BLaER1 treated with 17β-estradiol and CSF1 and Interleukin-3, amounts not matched to agents 10 nM and 100 nM (cell line): Measurements from ENCODE around the gene BCL11A.
A peak's percentile ranks its signal among the peaks of the same experiment; 100 is the strongest.

ENCODE experiments used
- H3K27ac ChIP-seq, 11 experiments: shearing (Covaris generic); formaldehyde crosslinking; 2 replicates each; pipeline ENCODE4 v1.8.1; 2022
- H3K27me3 ChIP-seq, 11 experiments: shearing (Covaris generic); formaldehyde crosslinking; 2 replicates each; pipeline ENCODE4 v1.8.1; 2022
- H3K36me3 ChIP-seq, 11 experiments: shearing (Covaris generic); formaldehyde crosslinking; 2 replicates each; pipeline ENCODE4 v1.8.1; 2022
- H3K4me1 ChIP-seq, 10 experiments: shearing (Covaris generic); formaldehyde crosslinking; 2 replicates each; pipeline ENCODE4 v1.8.1; 2022
- H3K4me2 ChIP-seq, 11 experiments: shearing (Covaris generic); formaldehyde crosslinking; 2 replicates each; pipeline ENCODE4 v1.8.1; 2022
- H3K4me3 ChIP-seq, 10 experiments: shearing (Covaris generic); formaldehyde crosslinking; 2 replicates each; pipeline ENCODE4 v1.8.1; 2022
- H3K9ac ChIP-seq, 11 experiments: shearing (Covaris generic); formaldehyde crosslinking; 2 replicates each; pipeline ENCODE4 v1.8.1; 2022
- H3K9me3 ChIP-seq, 11 experiments: shearing (Covaris generic); formaldehyde crosslinking; replicated peaks in 1 of 11; 2 replicates each; pipeline ENCODE4 v1.8.1; 2022
- H4K20me1 ChIP-seq, 11 experiments: shearing (Covaris generic); formaldehyde crosslinking; 2 replicates each; pipeline ENCODE4 v1.8.1; 2022
- Cebpa-rat ChIP-seq, 11 experiments: shearing (Covaris generic); IDR thresholded peaks; 2 replicates each; pipeline ENCODE4 v1.8.1; 2022

BCL11A gene

DNA sequence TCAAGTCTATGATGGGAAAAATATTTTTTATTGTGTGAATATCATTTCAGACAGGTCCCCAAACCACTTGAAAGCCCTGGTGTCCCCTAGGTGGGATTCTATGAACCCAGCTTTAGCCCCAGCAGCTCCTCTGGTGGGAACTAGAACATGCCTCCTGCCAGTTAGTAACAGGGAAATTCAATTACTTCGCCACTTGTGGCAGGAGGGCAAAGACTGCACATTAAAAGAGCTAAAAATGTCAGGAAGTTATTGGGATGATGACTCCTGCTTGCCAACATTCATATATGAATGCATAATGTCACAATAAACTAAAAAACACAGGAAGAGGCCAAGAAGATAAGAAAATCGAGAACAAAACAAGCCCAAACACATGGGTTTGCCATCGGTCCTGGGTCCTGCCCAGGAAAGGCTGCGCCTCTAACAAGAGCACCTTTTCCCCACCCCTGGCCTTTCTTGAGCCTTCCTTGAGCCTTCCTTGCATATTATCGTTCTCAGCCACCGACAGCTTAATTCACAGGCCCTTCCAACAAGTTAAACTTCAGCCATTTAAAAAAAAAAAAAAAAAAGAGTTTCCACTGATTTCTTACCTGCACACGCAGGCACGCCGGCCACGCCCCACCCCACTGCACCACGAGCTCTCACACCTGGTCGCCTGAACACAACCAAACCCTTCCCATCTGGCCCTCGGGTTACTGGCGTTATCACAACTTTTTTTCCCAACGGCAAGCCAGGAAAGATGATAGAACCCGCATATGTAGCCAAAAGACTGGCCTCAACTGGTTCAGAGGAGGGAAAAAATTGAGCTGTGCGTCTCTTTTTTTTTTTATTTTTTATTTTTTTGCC, 23.4 kb downstream of the BCL11A start:
- peak overlapping the region; percentile 68 to 84 (median 71) for H3K4me2 ChIP-seq
- H3K27ac ChIP-seq, result peak overlapping the region in 9 of 11 experiments; percentile 7 to 66 (median 50); a peak in 15 of 22 replicates
- no peaks in the 10 kb centered on the region for H3K9me3 ChIP-seq
- peak overlapping the region in 7 of 11 experiments; percentile 6 to 36 (median 33); a peak in 6 of 22 replicates for H3K9ac ChIP-seq
- H3K4me3 ChIP-seq, result 0 out of 20 replicates have a peak overlapping the region, but pooled peaks of 1 of the 10 experiments have one; percentile 8
- H3K27me3 ChIP-seq, result no peaks in the 10 kb centered on the region
- H4K20me1 ChIP-seq, result peaks cover 0 to 96% (median 47%) of the 10 kb centered on the region in 11 experiments; a peak in 16 of 22 replicates
- peaks cover 0 to 73% (median 41%) of the 10 kb centered on the region in 11 experiments; a peak in 15 of 22 replicates for H3K36me3 ChIP-seq
- peaks cover 74 to 100% (median 99%) of the 10 kb centered on the region in 10 experiments for H3K4me1 ChIP-seq
- no peak for TF ChIP-seq Cebpa-rat (IDR thresholded peaks at IDR 0.05)

DNA sequence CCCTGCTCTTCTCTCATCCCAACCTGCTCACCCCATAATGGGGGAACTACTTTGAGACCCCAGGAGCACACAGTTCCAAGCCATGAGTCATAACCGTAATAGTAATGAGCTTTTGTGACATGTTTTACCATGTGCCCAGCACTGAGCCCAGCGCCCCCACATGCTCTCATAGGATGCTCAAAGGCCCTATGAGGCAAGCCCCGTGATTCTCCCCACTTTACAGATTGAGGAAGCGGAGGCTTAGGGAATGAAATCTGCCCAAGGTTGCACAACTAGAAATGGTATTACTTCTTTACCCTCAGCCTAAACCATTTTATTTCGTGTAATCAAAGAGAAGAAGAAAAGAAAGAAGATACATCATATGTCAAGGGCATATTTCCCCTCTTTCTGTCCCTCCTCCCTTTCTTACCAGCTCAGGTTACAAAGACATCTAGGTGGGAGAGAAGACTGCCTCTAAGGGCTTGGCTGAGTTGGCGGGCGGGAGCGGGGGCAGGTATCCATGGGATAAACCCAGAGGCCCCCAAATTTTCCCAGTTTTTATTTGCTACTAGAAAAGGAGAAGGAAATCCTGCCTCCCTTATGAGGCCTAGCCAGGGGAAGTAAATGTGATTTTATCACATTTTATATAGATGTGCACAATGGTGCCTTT, 24.2 kb downstream of the BCL11A start:
- Histone ChIP-seq H3K27ac (peak overlapping the region in 9 of 11 experiments; percentile 7 to 66 (median 55); a peak in 18 of 22 replicates), H3K9ac (peak overlapping the region in 1 of 11 experiments; percentile 28; a peak in 2 of 22 replicates), H4K20me1 (peaks cover 0 to 94% (median 48%) of the 10 kb centered on the region in 11 experiments; a peak in 16 of 22 replicates), H3K9me3 (no peaks in the 10 kb centered on the region), H3K4me1 (peaks cover 66 to 100% (median 92%) of the 10 kb centered on the region in 10 experiments), H3K4me2 (peak overlapping the region; percentile 68 to 84 (median 71)), H3K4me3 (no peak overlapping the region), H3K36me3 (peaks cover 0 to 77% (median 43%) of the 10 kb centered on the region in 11 experiments; a peak in 15 of 22 replicates), H3K27me3 (no peaks in the 10 kb centered on the region)
- TF ChIP-seq Cebpa-rat (IDR thresholded peaks at IDR 0.05), result no peak; a peak in 1 of 22 replicates

DNA sequence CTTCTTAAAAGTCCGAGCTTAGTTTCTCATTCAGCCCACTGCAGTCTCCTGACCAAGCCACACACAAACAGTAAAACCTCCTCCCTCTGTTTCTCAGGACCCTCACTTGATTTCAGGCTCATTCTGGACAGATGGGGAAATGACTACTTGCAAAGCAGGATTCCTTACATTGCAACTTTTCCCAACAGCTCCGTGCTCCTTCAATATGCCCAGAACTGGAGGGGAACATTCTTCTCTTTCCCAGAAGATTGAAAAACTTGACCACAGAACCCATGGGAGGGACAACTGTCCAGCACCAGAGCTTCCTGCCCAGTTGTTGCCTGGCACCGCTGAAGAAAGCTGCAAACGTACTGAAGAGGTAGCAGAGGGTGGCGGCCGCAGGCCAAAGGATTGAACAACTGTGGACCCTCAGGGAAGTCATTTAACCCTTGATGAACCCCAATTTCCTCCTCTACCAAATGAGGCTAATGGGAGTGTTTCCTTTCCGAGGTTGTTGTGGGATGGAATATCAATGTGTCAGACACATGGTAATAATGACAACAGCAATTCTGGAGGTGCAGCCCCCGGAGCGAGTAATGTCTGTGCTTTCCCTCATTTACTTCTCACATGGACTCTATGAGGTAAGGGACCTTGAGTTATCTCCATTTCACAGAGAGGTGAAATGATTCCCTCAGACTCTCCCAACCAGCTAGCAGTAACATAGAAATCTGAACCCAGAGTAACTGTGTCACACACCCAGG, 25.0 kb downstream of the BCL11A start:
- Histone ChIP-seq H3K27ac (peak overlapping the region in 8 of 11 experiments; percentile 43 to 66 (median 58); a peak in 17 of 22 replicates), H4K20me1 (peaks cover 0 to 94% (median 49%) of the 10 kb centered on the region in 11 experiments; a peak in 16 of 22 replicates)
- TF ChIP-seq Cebpa-rat (IDR thresholded peaks at IDR 0.05), result no peak

DNA sequence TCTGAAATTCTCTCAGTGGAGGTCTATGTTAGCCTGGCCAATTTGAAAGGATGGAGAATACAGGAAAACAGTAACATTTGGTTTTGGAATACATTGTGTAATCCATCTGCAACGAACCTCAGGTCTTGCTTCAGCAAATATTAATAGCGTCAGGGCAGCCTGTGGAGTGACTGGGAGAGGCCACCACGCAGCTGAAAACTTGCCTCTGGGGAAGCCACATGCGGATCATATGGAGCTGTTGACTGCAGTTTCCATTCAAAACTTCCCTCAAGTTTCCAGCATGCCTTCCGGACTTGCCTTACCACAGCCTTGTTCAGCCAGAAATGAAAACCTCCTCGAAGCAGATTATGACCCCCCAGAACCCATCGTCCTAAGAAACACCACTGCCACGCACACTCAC, 25.7 kb downstream of the BCL11A start:
- H3K4me1 ChIP-seq, result peaks cover 60 to 98% (median 84%) of the 10 kb centered on the region in 10 experiments
- peaks cover 0 to 77% (median 48%) of the 10 kb centered on the region in 11 experiments; a peak in 17 of 22 replicates for H3K36me3 ChIP-seq
- peak overlapping the region in 8 of 11 experiments; percentile 43 to 66 (median 58); a peak in 16 of 22 replicates for H3K27ac ChIP-seq

More for the DNA sequence above, 25.0 kb downstream of the BCL11A start:
- H3K9me3 ChIP-seq, result no peaks in the 10 kb centered on the region
- no peaks in the 10 kb centered on the region for H3K27me3 ChIP-seq
- peaks cover 0 to 77% (median 48%) of the 10 kb centered on the region in 11 experiments; a peak in 17 of 22 replicates for H3K36me3 ChIP-seq
- peak overlapping the region; percentile 68 to 84 (median 71) for H3K4me2 ChIP-seq
- H3K9ac ChIP-seq, result peak overlapping the region in 6 of 11 experiments; percentile 6 to 40 (median 15); a peak in 5 of 22 replicates
- H3K4me1 ChIP-seq, result peaks cover 60 to 99% (median 88%) of the 10 kb centered on the region in 10 experiments
- H3K4me3 ChIP-seq, result no peak overlapping the region

DNA sequence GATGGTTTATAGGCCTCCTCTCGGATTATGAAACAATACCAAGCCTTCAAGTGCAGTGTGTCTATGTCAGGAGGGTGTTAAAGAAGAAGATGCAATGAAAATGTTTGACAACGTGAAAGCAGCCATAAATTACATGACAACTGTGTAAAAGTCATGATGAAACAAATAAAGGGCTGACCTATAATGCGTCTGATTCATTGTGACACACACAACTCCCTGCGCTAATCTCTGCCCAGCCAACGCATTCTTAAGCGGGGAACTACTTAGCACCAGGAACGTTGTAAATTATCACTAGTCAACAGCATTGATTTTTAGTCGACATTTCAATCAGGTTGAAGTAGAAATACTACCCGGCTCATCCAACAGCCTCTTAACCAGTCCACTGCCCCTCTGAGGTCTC, 26.8 kb downstream of the BCL11A start:
- H3K27me3 ChIP-seq, result no peaks in the 10 kb centered on the region
- H3K9me3 ChIP-seq, result no peaks in the 10 kb centered on the region
- H3K27ac ChIP-seq, result peak overlapping the region in 7 of 11 experiments; percentile 43 to 66 (median 55); a peak in 12 of 22 replicates
- H3K36me3 ChIP-seq, result peaks cover 0 to 85% (median 60%) of the 10 kb centered on the region in 11 experiments; a peak in 17 of 22 replicates
- peak overlapping the region in 10 of 11 experiments; percentile 68 to 84 (median 70); a peak in 20 of 22 replicates for H3K4me2 ChIP-seq
- peaks cover 0 to 91% (median 58%) of the 10 kb centered on the region in 11 experiments; a peak in 16 of 22 replicates for H4K20me1 ChIP-seq
- H3K4me3 ChIP-seq, result no peak overlapping the region
- no peak for TF ChIP-seq Cebpa-rat (IDR thresholded peaks at IDR 0.05)
- H3K4me1 ChIP-seq, result peaks cover 52 to 98% (median 80%) of the 10 kb centered on the region in 10 experiments
- H3K9ac ChIP-seq, result no peak overlapping the region

More for the DNA sequence above, 25.7 kb downstream of the BCL11A start:
- H3K27me3 ChIP-seq, result no peaks in the 10 kb centered on the region
- no peaks in the 10 kb centered on the region for H3K9me3 ChIP-seq
- H3K9ac ChIP-seq, result peak overlapping the region in 6 of 11 experiments; percentile 6 to 40 (median 15); a peak in 4 of 22 replicates
- H4K20me1 ChIP-seq, result peaks cover 0 to 90% (median 55%) of the 10 kb centered on the region in 11 experiments; a peak in 16 of 22 replicates
- TF ChIP-seq Cebpa-rat (IDR thresholded peaks at IDR 0.05), result peak in 6 of 11 experiments; percentile 43 to 68 (median 57); a peak in 10 of 22 replicates
- H3K4me3 ChIP-seq, result no peak overlapping the region
- H3K4me2 ChIP-seq, result peak overlapping the region; percentile 68 to 84 (median 71)

DNA sequence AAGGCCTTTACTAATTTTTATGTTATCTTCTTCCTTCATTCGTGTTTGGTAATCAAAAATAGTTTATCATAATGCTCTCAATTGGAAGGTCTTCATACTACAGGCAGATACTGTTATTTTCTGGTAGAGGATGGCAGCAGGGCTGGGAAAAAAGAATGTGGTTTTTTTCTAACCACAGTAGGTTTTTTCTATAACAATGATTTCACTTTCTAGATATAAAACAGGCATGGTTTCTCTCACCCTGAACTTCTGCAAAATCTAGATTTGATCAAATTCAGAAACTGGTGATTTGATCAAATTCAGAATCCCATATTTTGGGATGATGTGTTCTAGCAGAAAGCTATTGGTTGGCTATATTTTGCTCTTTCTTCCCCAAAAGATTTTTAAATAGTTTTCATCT, 27.6 kb downstream of the BCL11A start:
- peak overlapping the region; percentile 8 to 84 (median 70); a peak in 21 of 22 replicates for H3K4me2 ChIP-seq
- no peaks in the 10 kb centered on the region for H3K9me3 ChIP-seq
- no peak for TF ChIP-seq Cebpa-rat (IDR thresholded peaks at IDR 0.05)
- peaks cover 45 to 97% (median 78%) of the 10 kb centered on the region in 10 experiments for H3K4me1 ChIP-seq
- H3K27me3 ChIP-seq, result no peaks in the 10 kb centered on the region
- peaks cover 0 to 91% (median 57%) of the 10 kb centered on the region in 11 experiments; a peak in 16 of 22 replicates for H4K20me1 ChIP-seq
- peak overlapping the region in 4 of 11 experiments; percentile 16 to 48 (median 21); a peak in 3 of 22 replicates for H3K27ac ChIP-seq
- H3K36me3 ChIP-seq, result peaks cover 0 to 92% (median 67%) of the 10 kb centered on the region in 11 experiments; a peak in 17 of 22 replicates
- no peak overlapping the region for H3K4me3 ChIP-seq
- H3K9ac ChIP-seq, result no peak overlapping the region

DNA sequence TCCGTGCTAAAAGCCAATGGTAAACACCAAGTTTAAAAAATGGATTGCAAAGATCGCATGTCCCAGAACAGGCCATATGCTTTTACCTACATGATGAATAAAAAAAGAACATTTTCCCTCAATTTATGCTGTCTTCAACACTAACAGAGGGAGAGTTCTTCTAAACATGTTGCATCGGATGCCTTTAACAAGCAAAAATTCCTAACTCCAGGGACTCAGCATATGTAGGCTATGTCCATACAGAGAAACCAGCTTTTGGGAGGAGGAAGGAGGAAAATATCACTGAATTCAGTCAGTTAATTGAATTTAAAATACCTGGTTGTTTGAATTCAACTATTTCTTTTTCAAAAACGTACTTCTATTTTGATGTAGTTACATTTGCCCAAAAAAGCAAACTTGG, 28.6 kb downstream of the BCL11A start:
- no peak overlapping the region for H3K27ac ChIP-seq
- peaks cover 0 to 98% (median 75%) of the 10 kb centered on the region in 11 experiments; a peak in 17 of 22 replicates for H3K36me3 ChIP-seq
- peaks cover 0 to 89% (median 49%) of the 10 kb centered on the region in 11 experiments; a peak in 16 of 22 replicates for H4K20me1 ChIP-seq
- H3K4me2 ChIP-seq, result peak overlapping the region in 1 of 11 experiments; percentile 72; a peak in 1 of 22 replicates
- H3K4me1 ChIP-seq, result peaks cover 35 to 91% (median 69%) of the 10 kb centered on the region in 10 experiments
- no peaks in the 10 kb centered on the region for H3K9me3 ChIP-seq
- H3K27me3 ChIP-seq, result no peaks in the 10 kb centered on the region
- H3K9ac ChIP-seq, result no peak overlapping the region
- no peak overlapping the region for H3K4me3 ChIP-seq
- no peak for TF ChIP-seq Cebpa-rat (IDR thresholded peaks at IDR 0.05)
